Activated CD4-positive, alpha-beta T cell treated with anti-CD3 and anti-CD28 coated beads, Interleukin-2, amount 50 U/mL, for 48 hours (primary cell): ENCODE results near the gene KRTAP4-8.
"Not testable (repeated sequence)": the region's sequence is repeated elsewhere in the genome, so short reads cannot be mapped to it uniquely, and the experiment has no call there.

Experiments used
- DNase-seq, 2 experiments: peaks; one replicate each; pipeline ENCODE4 v3.0.0-alpha.2; 2020

The KRTAP4-8 gene

GRCh38 chr17:41098042-41098441 is at the start of gene KRTAP4-8:
KRTAP4-8 (minus strand) TSS chr17:41098142; CDS start chr17:41098084, 58 bp downstream.
- DNase-seq, result no peak

- DNase-seq, result no peak
Observed at GRCh38 chr17:41145261-41145660, 47.3 kb upstream of the KRTAP4-8 start.

GRCh38 chr17:41144846-41145245 is 46.9 kb upstream of the KRTAP4-8 start:
- DNase-seq, result no peak

GRCh38 chr17:41141361-41141760 is 43.4 kb upstream of the KRTAP4-8 start:
- no peak for DNase-seq

- DNase-seq, result no peak
Observed at GRCh38 chr17:41140360-41141131, 42.6 kb upstream of the KRTAP4-8 start, which contains the start of gene KRTAP4-6. KRTAP4-6 (minus strand) TSS chr17:41140544; CDS start chr17:41140487, 57 bp downstream.

- DNase-seq, result not testable (repeated sequence)
Observed at GRCh38 chr17:41139865-41140264, 41.9 kb upstream of the KRTAP4-8 start.

- no peak for DNase-seq
Observed at GRCh38 chr17:41133880-41134735, 36.2 kb upstream of the KRTAP4-8 start.

GRCh38 chr17:41131979-41132378 is 34.0 kb upstream of the KRTAP4-8 start:
- DNase-seq, result no peak

- DNase-seq, result no peak
Observed at GRCh38 chr17:41127371-41127770, 29.4 kb upstream of the KRTAP4-8 start.

- no peak for DNase-seq
Observed at GRCh38 chr17:41126412-41126811, 28.5 kb upstream of the KRTAP4-8 start.

- no peak for DNase-seq
Observed at GRCh38 chr17:41125064-41125463, 27.1 kb upstream of the KRTAP4-8 start.

GRCh38 chr17:41123991-41124371 is 26.0 kb upstream of the KRTAP4-8 start, which contains the start of gene KRTAP4-12:
KRTAP4-12 (minus strand) TSS chr17:41124182; CDS start chr17:41124122, 60 bp downstream.
- DNase-seq, result not testable (repeated sequence)

- not testable (repeated sequence) for DNase-seq
Observed at GRCh38 chr17:41123292-41123990, 25.5 kb upstream of the KRTAP4-8 start.

- DNase-seq, result no peak
Observed at GRCh38 chr17:41121742-41122141, 23.8 kb upstream of the KRTAP4-8 start.

GRCh38 chr17:41119696-41120690 is 22.1 kb upstream of the KRTAP4-8 start:
- DNase-seq, result not testable (repeated sequence)

- no peak for DNase-seq
Observed at GRCh38 chr17:41118721-41119120, 20.8 kb upstream of the KRTAP4-8 start.

- not testable (repeated sequence) for DNase-seq
Observed at GRCh38 chr17:41117846-41118386, 20.0 kb upstream of the KRTAP4-8 start, which contains the start of gene KRTAP4-11. KRTAP4-11 (minus strand) TSS chr17:41118373; CDS start chr17:41118315, 58 bp downstream.

GRCh38 chr17:41116297-41116696 is 18.4 kb upstream of the KRTAP4-8 start:
- DNase-seq, result no peak

GRCh38 chr17:41111151-41111885 is 13.4 kb upstream of the KRTAP4-8 start:
- no peak for DNase-seq

- DNase-seq, result not testable (repeated sequence)
Observed at GRCh38 chr17:41108728-41109386, 10.9 kb upstream of the KRTAP4-8 start.
